ENCODE measurements around the gene AATF.

Gene AATF

DNA sequence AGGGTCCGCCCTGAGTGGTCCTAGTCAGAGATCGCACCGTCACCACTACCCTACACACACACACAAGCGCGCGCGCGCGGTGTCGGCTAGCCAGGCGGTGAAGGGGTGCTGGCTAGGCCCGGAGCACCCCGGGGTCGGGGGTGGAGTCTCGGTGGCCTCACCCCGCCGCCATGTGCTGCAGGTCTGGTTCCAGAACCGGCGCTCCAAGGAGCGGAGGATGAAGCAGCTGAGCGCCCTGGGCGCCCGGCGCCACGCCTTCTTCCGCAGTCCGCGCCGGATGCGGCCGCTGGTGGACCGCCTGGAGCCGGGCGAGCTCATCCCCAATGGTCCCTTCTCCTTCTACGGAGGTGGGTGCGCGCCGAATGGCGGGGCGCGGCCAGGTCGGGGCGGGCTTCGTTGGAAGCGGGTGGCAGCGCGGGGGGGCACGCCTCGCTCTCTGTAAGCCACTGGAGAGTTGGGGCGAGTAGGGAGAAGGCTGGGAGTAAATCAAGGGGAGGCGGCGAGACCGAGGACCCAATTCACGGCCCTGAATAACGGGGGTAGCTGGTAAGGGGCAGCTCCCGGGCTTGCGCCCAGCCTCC is 6.6 kb upstream of the AATF start:
- DNase-seq = no peak

DNA sequence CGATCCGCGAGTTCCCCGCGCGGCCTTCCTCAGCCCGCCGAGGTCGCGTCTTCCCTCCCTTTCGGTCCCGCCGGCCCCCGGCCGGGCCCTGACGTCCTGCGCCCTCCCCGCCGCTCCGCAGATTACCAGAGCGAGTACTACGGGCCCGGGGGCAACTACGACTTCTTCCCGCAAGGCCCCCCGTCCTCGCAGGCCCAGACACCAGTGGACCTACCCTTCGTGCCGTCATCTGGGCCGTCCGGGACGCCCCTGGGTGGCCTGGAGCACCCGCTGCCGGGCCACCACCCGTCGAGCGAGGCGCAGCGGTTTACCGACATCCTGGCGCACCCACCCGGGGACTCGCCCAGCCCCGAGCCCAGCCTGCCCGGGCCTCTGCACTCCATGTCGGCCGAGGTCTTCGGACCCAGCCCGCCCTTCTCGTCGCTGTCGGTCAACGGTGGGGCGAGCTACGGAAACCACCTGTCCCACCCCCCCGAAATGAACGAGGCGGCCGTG is 6.1 kb upstream of the AATF start:
- DNase-seq = no peak

DNA sequence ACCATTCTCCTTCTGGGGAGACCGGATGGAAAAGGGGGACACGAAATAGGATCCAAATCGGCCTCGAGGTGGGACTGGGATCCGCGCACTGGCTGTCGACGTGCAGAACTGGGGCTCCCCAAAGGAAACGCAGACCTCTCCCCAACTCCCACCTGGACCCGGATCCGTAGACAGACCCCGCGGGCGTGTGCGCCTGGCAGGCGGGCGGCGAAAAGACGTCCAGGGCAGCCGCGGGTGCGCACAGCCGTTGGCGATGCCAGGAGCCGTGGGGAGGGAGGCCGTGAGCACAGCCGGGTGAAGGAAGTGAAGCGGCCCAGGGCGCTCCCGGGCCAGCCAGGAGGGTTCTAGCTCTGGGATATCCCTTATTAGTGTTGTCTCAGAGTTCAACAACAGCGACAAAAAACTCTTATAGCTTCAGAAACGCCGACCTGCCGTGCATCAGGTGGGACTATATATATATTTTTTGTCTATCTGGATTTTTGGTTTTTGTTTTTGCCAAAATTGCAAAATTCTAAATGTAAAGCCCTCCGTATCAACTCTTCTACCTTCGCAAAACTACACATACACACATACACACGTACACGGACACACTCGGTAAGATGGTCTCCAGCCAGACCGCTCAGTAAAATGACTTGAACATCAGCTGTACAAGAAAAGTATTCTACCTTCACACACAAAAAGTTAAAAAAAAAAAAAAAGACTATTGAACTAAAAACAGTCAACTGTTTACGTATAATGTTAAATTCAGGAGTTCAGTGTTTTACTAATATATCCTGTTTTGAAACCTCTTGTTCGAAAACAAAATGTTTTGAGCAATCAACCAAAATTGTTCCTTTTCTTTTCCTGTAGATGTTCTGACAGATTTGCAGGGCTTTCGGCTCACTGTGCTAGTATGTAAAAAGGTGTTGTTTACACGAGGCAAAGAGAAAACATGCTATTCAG is 5.2 kb upstream of the AATF start:
- no peak for DNase-seq

DNA sequence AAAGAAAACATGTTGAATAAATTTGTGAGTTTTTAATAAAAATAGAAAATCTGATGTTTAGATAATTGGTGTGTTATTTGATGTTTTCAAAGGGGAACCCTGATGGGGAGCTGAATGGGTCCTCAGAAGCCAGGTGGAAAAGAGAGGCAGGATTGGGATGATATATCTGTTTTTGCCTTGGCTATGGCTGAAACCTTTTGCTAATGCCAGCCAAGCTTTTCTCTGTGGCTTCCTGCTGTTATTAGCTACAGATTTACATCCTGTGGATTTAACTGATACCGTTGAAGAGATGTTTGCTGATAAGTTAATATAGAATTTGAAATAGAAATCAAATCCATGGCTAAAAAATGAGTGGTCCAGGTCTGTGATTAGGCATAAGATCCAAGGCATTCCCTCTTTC is 4.2 kb upstream of the AATF start:
- no peak for DNase-seq

DNA sequence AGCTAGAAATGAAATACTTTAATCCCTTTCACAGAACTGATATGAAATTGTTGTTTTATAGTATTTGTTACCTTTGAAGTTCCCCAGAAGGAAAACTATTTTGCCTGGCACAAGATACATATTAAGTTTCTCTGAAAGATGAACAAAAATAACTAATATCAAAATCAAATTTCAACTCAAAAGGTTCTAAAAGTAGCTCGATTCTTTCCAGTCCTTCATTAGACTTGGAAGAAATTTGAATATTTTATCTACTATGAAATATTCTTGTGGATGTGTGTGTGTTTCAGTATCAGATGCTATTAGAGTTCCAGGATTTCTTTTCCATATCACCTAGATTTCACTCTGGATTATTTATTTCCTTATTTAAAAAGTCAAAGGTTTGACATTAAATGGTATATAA is 3.6 kb upstream of the AATF start:
- no peak for DNase-seq

DNA sequence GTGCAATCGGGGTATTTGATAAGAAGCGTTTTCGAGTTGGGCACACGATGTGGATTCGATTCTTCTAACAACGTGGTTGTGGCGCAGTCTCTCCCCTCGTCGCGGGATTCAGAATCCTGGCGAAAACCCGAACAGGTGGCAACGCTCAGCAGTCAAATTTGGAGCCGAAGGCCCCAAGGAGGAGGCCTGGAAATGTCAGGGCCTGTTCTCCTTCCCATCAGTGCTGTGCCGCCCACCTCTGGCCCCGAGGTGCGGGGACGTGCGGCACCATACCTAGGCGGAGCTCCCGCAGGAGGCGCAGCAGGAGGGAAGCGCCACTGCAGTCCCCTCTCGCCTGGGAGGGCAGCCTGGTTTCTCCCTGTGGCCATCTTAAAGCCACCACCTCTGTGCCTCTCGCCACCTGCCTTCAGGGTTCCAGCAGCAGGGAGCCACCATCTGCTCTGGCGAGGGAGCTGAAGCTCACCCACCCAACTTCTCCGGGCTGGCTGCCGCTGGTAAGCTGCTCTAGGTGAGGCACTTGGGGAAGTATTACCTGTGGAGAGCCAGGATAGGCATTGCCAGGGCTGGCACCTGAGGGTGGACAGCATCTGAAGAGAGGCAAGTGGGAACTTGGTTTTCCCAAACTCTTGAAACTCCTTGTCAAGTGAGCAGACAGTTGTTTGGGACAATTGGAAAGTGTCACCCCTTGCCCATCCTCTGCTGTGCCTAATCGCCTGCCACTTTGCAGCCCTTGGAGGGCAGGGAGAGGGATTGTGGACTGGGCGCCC is 2.6 kb upstream of the AATF start:
- no peak for DNase-seq

DNA sequence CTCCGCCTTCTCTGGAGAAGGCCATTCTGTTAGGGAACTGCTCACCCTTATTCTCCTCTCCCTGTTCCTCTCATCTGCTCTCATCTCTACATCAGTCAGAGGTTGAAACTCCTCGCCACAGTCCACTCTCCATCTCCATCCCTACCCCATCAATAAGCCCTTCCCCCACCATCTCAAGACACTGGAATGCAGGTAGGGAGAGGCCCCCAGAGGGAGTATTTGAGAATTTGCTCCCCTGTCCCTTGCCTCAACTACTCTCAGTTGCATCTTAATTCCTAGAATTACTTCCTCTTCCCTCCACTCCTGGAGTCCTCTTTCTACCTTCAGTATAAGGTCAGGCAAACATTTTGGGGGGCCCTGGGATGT is 2.0 kb upstream of the AATF start:
- DNase-seq = no peak

DNA sequence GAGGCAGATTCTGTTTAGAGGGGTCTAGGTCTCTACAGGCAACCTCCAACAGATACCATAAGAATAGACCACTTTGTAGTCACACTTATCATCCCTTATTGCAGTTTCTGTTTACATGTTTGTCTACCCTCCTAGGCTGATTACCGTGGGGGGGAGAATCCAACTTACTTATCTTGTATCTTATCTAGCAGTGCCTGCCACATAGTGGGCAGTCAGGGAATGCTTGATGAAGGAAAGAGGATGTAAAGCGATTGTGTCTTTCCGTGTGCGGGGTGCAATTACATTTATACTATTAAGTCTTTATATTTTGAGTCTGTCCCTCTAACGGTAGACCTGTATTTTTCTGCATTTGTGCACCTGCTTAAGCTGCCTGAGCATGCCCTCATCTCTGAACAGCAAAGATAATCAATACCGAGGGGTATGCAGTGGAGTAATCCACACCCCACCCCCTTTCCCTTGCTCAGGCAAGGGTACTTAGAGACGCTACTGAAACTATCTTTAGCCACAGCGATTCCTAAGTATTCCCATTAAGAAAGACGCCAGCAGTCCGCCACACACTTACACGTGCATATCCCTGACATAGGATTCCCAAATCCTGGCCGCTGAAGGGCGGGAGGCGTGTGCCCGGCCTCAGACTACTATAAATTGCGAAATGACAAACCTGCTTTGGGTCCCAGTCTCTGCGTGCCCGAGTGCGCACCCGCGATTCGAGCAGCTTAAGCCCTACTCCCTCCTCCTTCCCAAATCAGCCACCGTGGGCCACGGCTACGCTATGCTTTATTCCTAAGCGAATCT is 635 bp upstream of the AATF start:
- DNase-seq = no peak

DNA sequence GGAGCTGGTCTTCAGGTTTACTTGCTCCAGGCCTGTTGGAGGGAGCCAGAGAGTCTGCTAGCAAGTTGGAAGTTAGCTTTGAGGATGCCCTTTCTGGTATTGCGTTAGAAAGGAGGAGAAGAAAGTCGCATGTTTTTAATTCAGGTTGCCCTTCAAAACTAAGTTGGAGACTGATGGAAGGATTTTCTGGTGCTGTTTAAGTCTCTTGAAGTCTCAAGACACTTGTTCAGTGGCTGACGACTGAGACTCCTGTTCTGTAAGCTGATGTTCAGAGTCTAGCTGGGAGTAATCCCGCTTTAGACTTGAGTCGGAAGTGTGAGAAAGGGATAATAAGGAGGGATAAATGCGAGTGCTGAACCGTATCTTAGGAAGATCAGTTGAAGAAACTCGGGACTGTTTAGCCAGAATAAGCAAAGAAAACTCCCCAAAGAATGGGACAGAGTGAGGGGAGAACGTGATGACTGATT is 740 bp downstream of the AATF start:
- DNase-seq = no peak

DNA sequence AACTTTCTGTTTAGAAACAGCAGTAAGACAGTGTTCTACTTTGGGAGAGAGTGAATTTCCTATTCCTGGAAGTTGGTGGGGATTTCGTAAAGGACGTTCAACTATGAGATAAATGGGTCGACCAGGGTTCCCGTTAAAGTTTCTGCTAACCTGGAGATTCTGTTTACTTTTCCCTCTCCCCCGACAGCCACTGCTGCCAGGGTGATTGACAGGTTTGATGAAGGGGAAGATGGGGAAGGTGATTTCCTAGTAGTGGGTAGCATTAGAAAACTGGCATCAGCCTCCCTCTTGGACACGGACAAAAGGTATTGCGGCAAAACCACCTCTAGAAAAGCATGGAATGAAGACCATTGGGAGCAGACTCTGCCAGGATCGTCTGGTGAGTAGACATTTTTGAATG is 1.3 kb downstream of the AATF start:
- DNase-seq = no peak

DNA sequence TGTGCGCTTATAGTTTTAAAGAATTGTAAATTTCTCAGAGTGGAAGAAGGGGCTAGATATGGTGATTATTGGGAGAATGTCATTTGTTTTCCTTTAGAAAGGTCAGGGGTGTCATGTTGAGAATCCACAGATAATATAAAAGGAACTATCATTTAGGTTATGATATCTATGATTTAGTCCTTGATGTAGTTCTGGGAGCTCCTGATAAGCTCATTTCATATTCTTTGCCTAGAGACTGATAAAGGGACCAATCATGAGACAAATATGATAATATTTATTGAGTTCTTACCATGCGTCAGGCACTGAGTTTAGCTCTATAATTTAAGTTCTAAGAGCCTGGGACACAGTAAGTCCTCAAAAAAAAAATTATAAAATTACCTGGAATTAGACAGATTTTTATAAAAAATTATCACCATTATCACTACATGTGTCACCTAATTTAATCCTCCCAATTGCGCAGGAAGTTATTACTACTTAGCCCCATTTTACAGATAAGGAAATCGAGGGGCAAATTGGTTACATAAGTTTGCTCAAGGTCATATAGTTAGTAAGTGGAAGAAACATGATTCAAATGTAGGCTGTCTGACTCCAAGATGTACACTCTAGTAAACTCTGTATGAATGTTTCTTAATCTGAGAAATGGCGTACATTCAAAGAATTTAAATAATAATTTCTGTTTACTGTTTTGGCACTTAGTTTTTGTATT is 2.5 kb downstream of the AATF start:
- no peak for DNase-seq

DNA sequence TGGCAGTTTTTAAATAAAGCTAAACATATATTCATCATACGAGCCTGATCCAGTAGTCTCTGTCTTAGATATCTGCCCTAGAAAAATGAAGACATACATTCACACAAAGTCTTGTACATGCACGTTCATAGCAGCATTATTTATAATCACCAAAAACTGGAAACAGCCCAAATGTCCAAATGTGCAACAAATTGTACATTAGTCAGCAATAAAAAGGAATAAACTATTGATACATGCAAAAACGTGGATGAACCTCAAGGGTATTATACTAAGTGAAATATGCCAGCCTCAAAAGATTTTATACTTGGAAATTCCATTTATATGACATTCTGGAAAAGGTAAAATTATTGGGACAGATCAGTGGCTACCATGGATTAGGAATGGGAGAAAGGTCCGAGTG is 22.8 kb downstream of the AATF start:
- no peak for DNase-seq

DNA sequence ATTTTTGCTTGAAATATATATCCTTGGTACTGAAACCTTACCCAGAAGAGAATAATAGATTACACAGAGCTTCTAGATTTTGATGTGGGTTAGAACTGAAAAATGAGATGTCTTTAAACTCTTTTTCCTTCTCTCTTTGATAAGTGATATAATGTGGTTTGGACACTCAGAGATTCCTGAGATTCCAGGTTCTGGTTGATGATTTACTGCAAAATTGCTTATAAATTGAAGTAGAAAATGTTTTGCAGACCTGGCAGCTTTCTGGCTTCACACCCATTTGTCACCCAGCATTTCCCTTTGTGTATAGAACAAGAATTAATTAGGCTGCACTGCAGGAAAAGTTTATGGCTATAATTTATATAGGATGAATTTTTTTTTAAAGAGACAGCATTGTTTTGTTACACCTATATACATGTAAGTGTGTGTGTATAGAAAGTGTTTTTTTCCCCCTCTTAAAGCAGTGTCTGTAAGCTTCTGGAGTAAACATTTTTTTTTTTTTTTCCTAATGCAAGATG is 23.5 kb downstream of the AATF start:
- DNase-seq = no peak

DNA sequence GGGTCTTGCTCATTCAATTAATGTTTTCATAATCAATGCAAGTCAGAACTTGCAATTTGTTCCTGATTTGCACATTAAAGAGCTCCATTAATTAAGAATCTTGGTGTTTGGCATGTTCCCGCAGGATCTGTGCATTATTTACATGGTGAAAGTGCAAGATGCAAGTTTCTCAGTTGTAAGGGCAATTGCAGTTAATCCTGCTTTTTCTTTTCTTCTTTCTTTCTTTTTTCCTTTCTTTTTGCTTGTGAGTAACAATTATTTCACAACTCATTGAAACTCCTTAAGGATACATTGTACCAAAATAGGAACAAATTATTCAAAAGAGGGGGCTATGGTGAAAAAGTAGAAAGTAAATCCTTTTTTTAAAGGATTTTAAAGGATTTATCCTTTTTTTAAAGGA is 24.2 kb downstream of the AATF start:
- DNase-seq = no peak

DNA sequence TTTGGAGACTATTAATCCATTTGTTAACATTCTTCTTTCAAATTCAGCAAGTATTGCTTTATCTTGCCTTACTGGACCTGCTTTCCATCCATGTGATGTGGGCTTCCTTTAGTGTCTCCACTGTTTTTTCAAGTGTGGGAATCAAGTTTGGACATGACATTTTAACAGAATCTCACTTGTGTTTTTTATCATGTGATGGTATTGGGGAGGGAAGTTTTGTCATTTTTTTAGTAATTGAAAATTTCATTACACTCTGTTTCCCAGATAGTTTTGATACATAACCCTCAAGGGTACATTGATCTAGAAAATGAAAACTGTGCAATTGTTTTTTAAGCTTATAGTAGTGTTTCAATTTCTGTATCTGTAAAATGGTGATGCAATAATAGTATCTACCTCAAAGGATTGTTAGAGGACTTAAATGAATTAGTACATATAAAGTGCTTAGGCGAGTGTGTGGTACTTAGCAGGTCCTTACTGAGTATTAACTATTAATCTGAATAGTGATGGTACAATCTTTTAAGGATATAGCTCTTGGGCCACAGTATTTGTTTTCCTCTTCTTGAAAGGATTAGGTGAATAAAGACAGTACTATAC is 27.3 kb downstream of the AATF start:
- no peak for DNase-seq

DNA sequence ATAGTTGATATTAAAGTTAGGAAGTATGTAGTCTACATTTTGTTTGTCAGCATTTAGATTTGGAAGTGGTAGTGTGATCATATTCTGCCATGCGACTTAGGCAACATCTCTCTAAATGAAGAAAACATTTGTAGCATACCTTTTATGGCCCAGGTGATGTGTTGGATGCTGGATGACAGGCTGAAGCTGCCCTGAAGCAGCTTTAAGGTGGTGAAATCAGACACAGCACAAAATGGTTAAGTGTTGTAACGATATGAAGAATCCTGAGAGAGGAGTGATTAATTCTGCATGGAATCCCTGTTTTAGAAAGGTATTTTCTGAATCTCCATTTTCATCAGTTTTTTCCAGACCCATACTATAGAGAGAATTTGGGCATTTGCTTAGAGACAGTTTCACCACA is 28.3 kb downstream of the AATF start:
- DNase-seq = no peak

DNA sequence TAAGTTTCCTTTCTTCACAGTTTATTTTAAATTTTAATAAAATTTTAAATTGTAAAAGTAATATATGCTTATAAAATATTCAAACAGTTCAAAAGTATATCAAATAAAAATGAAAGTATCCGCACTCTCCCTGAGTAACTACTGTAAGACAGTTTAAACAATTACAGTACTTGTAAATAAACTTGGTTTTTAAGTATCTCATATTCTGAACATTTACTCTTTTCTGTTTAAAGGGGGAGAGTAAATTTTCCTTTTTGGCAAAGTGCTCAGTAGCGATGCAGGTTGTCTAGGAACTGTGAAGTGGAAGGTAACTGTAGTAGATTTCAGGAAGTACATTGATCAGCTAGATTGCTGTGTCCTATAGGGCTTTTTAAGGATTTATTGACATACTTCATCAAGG is 28.8 kb downstream of the AATF start:
- no peak for DNase-seq

DNA sequence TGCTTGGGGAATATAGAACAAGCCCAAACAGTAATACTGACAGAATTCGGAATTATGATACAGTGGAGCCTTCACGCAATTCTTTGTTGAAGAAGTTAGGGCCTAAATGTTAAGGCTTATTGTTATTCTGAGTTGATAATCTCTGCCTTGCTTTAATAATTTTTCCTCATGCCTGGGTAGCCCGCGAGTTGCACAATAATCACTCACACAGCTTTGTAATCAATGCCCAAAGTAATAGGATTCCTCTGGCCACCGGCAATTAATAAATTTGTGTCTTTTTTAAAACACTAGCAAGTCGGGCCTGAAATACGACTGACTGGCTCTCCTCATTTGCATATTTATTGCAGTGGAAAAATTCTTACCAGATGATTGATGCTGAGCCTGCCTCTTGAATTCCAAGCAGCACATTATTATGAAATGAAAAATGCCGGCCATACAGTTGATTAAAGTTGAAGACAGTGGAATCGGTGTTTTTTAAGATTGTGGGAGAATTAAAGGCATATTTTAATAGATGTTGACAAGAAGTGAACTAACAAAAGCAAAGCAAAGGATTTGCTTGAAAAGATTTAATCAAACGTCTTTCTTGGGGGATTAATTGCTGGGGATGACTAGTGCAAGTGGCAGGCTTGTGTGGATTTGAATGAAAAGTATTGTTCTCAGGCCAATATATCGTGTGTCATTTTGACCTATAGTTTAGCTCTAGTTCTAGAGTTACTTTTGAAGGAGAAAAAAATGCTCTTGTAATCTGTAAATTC is 30.2 kb downstream of the AATF start:
- no peak for DNase-seq

DNA sequence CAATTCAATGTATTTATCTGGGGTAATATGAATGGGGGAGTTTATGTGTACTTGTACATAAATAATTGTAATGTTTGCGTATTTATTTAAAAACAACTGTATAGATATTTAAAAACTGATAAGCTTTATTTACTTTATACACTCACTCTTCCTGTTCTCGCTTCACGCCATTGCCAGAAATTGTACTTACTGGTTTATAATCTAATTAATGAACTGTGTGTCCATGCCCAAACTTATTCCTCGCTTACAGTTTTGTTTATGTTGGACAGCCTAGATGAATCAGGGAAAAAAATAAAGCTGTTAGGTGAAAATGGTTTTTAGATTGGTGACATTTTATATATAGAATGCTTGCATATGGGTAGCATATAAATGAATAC is 30.8 kb downstream of the AATF start:
- no peak for DNase-seq

DNA sequence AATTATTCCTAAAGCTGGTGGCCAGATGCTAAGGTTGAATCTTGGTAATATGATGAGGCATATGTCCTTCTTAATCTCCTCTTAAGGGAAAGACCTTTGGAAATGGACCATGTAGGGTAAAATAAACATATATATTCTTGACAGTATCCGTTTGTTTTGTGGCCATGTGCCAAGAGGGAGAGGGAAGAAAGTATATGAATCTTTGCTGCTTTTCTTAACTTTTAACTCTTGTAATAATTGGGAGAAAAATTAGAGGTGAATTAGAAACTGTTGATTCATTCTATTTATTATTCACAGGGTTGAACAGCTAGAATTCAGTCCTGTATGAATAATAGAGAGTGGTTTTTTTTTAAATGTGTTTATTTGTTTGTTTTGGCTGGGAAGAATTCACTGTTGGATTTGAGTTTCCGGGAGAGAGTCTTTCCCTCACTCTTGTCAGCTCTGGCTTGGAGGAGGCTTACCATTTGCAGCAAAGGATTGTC is 31.6 kb downstream of the AATF start:
- no peak for DNase-seq

DNA sequence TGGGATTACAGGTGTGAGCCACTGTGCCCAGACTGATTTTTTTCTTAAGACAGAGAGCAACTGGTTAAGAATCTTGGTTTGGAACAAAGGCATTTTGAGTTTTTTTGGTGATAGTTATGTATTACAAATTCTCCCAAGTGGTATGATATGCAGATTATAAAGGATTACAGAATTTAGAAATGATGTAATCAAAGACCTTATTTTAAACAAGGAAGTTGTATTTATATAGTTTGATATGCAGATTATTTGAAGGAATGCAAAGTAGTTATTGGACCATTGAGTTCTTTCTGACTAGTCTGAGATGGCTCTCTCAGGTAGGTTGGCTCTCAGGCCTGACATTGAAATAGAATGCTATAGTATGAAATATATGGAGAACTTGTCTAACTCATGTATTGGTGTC is 34.9 kb downstream of the AATF start:
- no peak for DNase-seq

Measured in activated naive CD4-positive, alpha-beta T cell treated with anti-CD3 and anti-CD28 coated beads, Interleukin-2, amount 50 U/mL, for 16 hours (primary cell).